ENCODE measurements around the gene TNIK. TPM values are rescaled to one million over a fixed set of nuclear protein-coding genes. Genes with fewer than 3 reads are reported as not detected.

TNIK gene
- total RNA-seq, 4 donors from 2014 or later, result 32.9 to 41.7 (median 38.0) TPM

- WGBS, 2 donors (ENCODE audit: low coverage in 1 of 2), result 17 to 25% methylated on average over 1 of the region's 1 CpG
- TF ChIP-seq, protein P1, sequence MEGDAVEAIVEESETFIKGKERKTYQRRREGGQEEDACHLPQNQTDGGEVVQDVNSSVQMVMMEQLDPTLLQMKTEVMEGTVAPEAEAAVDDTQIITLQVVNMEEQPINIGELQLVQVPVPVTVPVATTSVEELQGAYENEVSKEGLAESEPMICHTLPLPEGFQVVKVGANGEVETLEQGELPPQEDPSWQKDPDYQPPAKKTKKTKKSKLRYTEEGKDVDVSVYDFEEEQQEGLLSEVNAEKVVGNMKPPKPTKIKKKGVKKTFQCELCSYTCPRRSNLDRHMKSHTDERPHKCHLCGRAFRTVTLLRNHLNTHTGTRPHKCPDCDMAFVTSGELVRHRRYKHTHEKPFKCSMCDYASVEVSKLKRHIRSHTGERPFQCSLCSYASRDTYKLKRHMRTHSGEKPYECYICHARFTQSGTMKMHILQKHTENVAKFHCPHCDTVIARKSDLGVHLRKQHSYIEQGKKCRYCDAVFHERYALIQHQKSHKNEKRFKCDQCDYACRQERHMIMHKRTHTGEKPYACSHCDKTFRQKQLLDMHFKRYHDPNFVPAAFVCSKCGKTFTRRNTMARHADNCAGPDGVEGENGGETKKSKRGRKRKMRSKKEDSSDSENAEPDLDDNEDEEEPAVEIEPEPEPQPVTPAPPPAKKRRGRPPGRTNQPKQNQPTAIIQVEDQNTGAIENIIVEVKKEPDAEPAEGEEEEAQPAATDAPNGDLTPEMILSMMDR (IDR thresholded peaks at IDR 0.05), result no peak
- TF ChIP-seq POLR2A (IDR thresholded peaks at IDR 0.05) (no peak), POLR2AphosphoS5 (IDR thresholded peaks at IDR 0.05) (no peak), EP300 (IDR thresholded peaks at IDR 0.05) (no peak)
- no peaks in the 10 kb centered on the region for H3K9me3 ChIP-seq
- ATAC-seq, result no peak
- H3K4me3 ChIP-seq, result no peak overlapping the region
- no peaks in the 10 kb centered on the region for H3K36me3 ChIP-seq
- H3K4me1 ChIP-seq, result peaks cover 20 to 92% (median 28%) of the 10 kb centered on the region in 3 donors
- peak overlapping the region in 2 of 4 donors; percentile 11 to 44 for H3K27ac ChIP-seq
- no peaks in the 10 kb centered on the region for H3K27me3 ChIP-seq
These were observed 80.9 kb downstream of the TNIK start for GRCh38 chr3:171379281-171379680.

DNA sequence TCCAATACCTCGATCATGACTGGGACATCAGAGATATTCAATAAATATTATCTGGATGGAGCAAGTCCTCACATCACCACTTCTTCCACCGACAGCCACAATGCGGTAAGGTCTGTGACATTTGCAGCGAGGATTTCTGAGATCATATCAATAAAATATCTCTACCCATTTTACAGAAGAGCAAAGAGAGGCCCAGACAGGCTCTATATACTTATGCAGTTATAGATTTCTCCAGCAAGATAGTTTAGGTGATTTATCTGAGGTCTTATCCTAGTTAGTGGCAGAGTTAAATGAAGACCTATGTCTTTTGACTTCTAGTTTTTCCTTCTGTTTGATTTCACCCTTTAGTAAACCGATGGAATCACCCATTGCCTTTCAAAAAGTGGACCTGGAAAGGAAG is 81.6 kb downstream of the TNIK start:
- Histone ChIP-seq H3K9me3 (no peaks in the 10 kb centered on the region), H3K36me3 (no peaks in the 10 kb centered on the region), H3K27me3 (no peaks in the 10 kb centered on the region), H3K4me1 (peaks cover 15 to 92% (median 21%) of the 10 kb centered on the region in 3 donors), H3K4me3 (no peak overlapping the region), H3K27ac (no peak overlapping the region)
- 83 to 100% methylated on average over 5 of the region's 5 CpGs for WGBS, 2 donors (ENCODE audit: low coverage in 1 of 2)
- ATAC-seq, result no peak
- TF ChIP-seq, protein P1 (IDR thresholded peaks at IDR 0.05), result no peak
- no peak for TF ChIP-seq POLR2AphosphoS5 (IDR thresholded peaks at IDR 0.05)
- TF ChIP-seq POLR2A (IDR thresholded peaks at IDR 0.05), result no peak
- TF ChIP-seq EP300 (IDR thresholded peaks at IDR 0.05), result no peak

DNA sequence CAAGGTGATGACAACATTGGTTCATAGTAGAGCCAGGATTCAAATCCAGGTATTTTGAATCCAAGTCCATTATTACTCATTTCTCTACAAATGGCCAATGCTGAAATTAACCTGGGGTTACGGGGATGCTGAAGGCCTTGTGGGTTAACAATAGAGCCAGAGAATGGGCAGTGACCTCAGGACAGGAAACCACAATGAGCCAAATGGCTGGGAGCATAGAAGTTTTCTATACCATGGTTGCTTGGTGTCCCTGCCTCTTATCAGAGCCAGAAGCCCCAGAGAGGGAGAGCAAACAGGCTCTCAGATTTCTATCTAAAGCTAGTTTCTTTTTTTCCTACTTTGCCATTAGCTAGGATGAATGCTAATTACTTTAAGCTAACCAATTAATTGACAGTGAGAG is 82.3 kb downstream of the TNIK start:
- Histone ChIP-seq H3K9me3 (no peaks in the 10 kb centered on the region), H3K4me1 (peaks cover 12 to 86% (median 16%) of the 10 kb centered on the region in 3 donors), H3K27me3 (no peaks in the 10 kb centered on the region), H3K36me3 (no peaks in the 10 kb centered on the region), H3K4me3 (no peak overlapping the region), H3K27ac (no peak overlapping the region)
- ATAC-seq, result no peak
- TF ChIP-seq POLR2A (IDR thresholded peaks at IDR 0.05), result no peak
- TF ChIP-seq, protein P1 (IDR thresholded peaks at IDR 0.05), result no peak
- TF ChIP-seq POLR2AphosphoS5 (IDR thresholded peaks at IDR 0.05), result no peak
- no peak for TF ChIP-seq EP300 (IDR thresholded peaks at IDR 0.05)
- WGBS, 2 donors (ENCODE audit: low coverage in 1 of 2), result 80 to 100% methylated on average over 1 of the region's 1 CpG

DNA sequence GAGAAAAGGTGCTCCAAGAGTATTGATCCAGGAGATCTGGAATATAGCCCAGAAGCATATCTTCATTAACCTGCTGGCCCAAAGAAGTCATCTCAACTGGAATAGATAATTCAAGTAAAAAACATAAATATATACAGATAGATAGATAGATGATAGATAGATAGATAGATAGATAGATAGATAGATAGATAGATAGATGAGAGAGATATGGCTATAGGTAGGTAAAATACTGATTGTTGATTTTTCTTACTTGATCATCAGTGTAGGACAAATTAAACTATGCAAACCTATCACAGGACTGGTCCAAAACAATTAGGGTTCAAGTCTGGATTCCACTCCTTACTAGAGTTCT is 83.6 kb downstream of the TNIK start:
- H3K9me3 ChIP-seq, result no peaks in the 10 kb centered on the region
- H3K4me3 ChIP-seq, result no peak overlapping the region
- peak overlapping the region in 1 of 4 donors; percentile 51 for H3K27ac ChIP-seq
- ATAC-seq, result no peak
- no peaks in the 10 kb centered on the region for H3K27me3 ChIP-seq
- no peaks in the 10 kb centered on the region for H3K36me3 ChIP-seq
- no peak for TF ChIP-seq POLR2AphosphoS5 (IDR thresholded peaks at IDR 0.05)
- TF ChIP-seq, protein P1 (IDR thresholded peaks at IDR 0.05), result no peak
- TF ChIP-seq POLR2A (IDR thresholded peaks at IDR 0.05), result no peak
- no peak for TF ChIP-seq EP300 (IDR thresholded peaks at IDR 0.05)
- peaks cover 11 to 74% (median 15%) of the 10 kb centered on the region in 3 donors for H3K4me1 ChIP-seq

- H3K27me3 ChIP-seq, result no peaks in the 10 kb centered on the region
- H3K27ac ChIP-seq, result peak overlapping the region in 1 of 4 donors; percentile 51
- peaks cover 10 to 67% (median 15%) of the 10 kb centered on the region in 3 donors for H3K4me1 ChIP-seq
- H3K9me3 ChIP-seq, result no peaks in the 10 kb centered on the region
- TF ChIP-seq, protein P1 (IDR thresholded peaks at IDR 0.05), result no peak
- TF ChIP-seq POLR2A (IDR thresholded peaks at IDR 0.05) (no peak), EP300 (IDR thresholded peaks at IDR 0.05) (no peak), POLR2AphosphoS5 (IDR thresholded peaks at IDR 0.05) (no peak)
- peak; percentile 50 for ATAC-seq
- WGBS, 2 donors (ENCODE audit: low coverage in 1 of 2), result 66 to 80% methylated on average over 7 to 10 of the region's 11 CpGs
- H3K36me3 ChIP-seq, result no peaks in the 10 kb centered on the region
- H3K4me3 ChIP-seq, result no peak overlapping the region
These were observed 84.3 kb downstream of the TNIK start for GRCh38 chr3:171375666-171376595.

All from gastroesophageal sphincter (tissue), 4 donors.